Measurements from ENCODE around the gene GTSE1.

The GTSE1 gene

GRCh38 chr22:46275455-46276122 is 21.1 kb upstream of the GTSE1 start:
- peak; percentile 36 for DNase-seq (ENCODE audit: low spot score)

- no peak for DNase-seq (ENCODE audit: low spot score)
Observed at GRCh38 chr22:46276563-46276962, 20.1 kb upstream of the GTSE1 start.

GRCh38 chr22:46278656-46279645 is 17.7 kb upstream of the GTSE1 start:
- DNase-seq (ENCODE audit: low spot score) = no peak

- DNase-seq (ENCODE audit: low spot score) = no peak
Observed at GRCh38 chr22:46280063-46280817, 16.4 kb upstream of the GTSE1 start.

GRCh38 chr22:46280999-46281623 is 15.6 kb upstream of the GTSE1 start:
- peak; percentile 39 for DNase-seq (ENCODE audit: low spot score)

GRCh38 chr22:46281866-46282678 is 14.6 kb upstream of the GTSE1 start:
- no peak for DNase-seq (ENCODE audit: low spot score)

- DNase-seq (ENCODE audit: low spot score) = no peak
Observed at GRCh38 chr22:46286006-46286405, 10.7 kb upstream of the GTSE1 start.

GRCh38 chr22:46286941-46287872 is 9.5 kb upstream of the GTSE1 start:
- DNase-seq (ENCODE audit: low spot score) = no peak

GRCh38 chr22:46287873-46288751 is 8.6 kb upstream of the GTSE1 start:
- peak; percentile 67 for DNase-seq (ENCODE audit: low spot score)

GRCh38 chr22:46288846-46289243 is 7.8 kb upstream of the GTSE1 start:
- DNase-seq (ENCODE audit: low spot score) = no peak

GRCh38 chr22:46289244-46289891 is 7.3 kb upstream of the GTSE1 start:
- DNase-seq (ENCODE audit: low spot score) = no peak

- no peak for DNase-seq (ENCODE audit: low spot score)
Observed at GRCh38 chr22:46290121-46290842, 6.4 kb upstream of the GTSE1 start.

- no peak for DNase-seq (ENCODE audit: low spot score)
Observed at GRCh38 chr22:46290843-46291785, 5.6 kb upstream of the GTSE1 start.

GRCh38 chr22:46292173-46292572 is 4.5 kb upstream of the GTSE1 start:
- DNase-seq (ENCODE audit: low spot score) = no peak

- no peak for DNase-seq (ENCODE audit: low spot score)
Observed at GRCh38 chr22:46292732-46293131, 3.9 kb upstream of the GTSE1 start.

- peak; percentile 41 for DNase-seq (ENCODE audit: low spot score)
Observed at GRCh38 chr22:46293577-46294260, 3.0 kb upstream of the GTSE1 start.
